ENCODE results near the gene ALX3. TPM values are rescaled to one million over a fixed set of nuclear protein-coding genes. Genes with fewer than 3 reads are reported as not detected.

ALX3 gene
- total RNA-seq, 1 donor from 2014 or later = not detected

GRCh38 chr1:110053552-110054428, 16.7 kb downstream of the ALX3 start:
- Mint-ChIP-seq H3K4me1 (ENCODE audit: low read depth) (peaks cover 41% of the 10 kb centered on the region), H3K27ac (ENCODE audit: unreplicated experiment) (peak overlapping the region; percentile 49), H3K4me3 (ENCODE audit: unreplicated experiment) (no peak overlapping the region), H3K27me3 (ENCODE audit: low read depth) (no peaks in the 10 kb centered on the region), H3K36me3 (ENCODE audit: low read depth) (peaks cover 37% of the 10 kb centered on the region), H3K9me3 (ENCODE audit: low read depth) (no peaks in the 10 kb centered on the region)
- DNase-seq (ENCODE audit: low spot score) = no peak
- peak; percentile 92 for TF ChIP-seq CTCF (IDR thresholded peaks at IDR 0.05)

- Mint-ChIP-seq H3K4me1 (ENCODE audit: low read depth) (peaks cover 31% of the 10 kb centered on the region), H3K27me3 (ENCODE audit: low read depth) (no peaks in the 10 kb centered on the region), H3K4me3 (ENCODE audit: unreplicated experiment) (no peak overlapping the region), H3K27ac (ENCODE audit: unreplicated experiment) (peak overlapping the region; percentile 5), H3K36me3 (ENCODE audit: low read depth) (peaks cover 38% of the 10 kb centered on the region), H3K9me3 (ENCODE audit: low read depth) (no peaks in the 10 kb centered on the region)
- TF ChIP-seq CTCF (IDR thresholded peaks at IDR 0.05) = no peak
- DNase-seq (ENCODE audit: low spot score) = no peak
Observed at GRCh38 chr1:110051262-110051648, 19.2 kb downstream of the ALX3 start.

- Mint-ChIP-seq H3K9me3 (ENCODE audit: low read depth) (no peaks in the 10 kb centered on the region), H3K27ac (ENCODE audit: unreplicated experiment) (no peak overlapping the region), H3K36me3 (ENCODE audit: low read depth) (peaks cover 38% of the 10 kb centered on the region), H3K4me1 (ENCODE audit: low read depth) (peaks cover 27% of the 10 kb centered on the region), H3K27me3 (ENCODE audit: low read depth) (no peaks in the 10 kb centered on the region), H3K4me3 (ENCODE audit: unreplicated experiment) (no peak overlapping the region)
- DNase-seq (ENCODE audit: low spot score) = no peak
- TF ChIP-seq CTCF (IDR thresholded peaks at IDR 0.05) = no peak
Observed at GRCh38 chr1:110050602-110051261, 19.7 kb downstream of the ALX3 start.

- Mint-ChIP-seq H3K36me3 (ENCODE audit: low read depth) (peaks cover 38% of the 10 kb centered on the region), H3K4me1 (ENCODE audit: low read depth) (peaks cover 20% of the 10 kb centered on the region), H3K9me3 (ENCODE audit: low read depth) (no peaks in the 10 kb centered on the region), H3K4me3 (ENCODE audit: unreplicated experiment) (no peak overlapping the region), H3K27ac (ENCODE audit: unreplicated experiment) (peak overlapping the region; percentile 54), H3K27me3 (ENCODE audit: low read depth) (no peaks in the 10 kb centered on the region)
- no peak for DNase-seq (ENCODE audit: low spot score)
- TF ChIP-seq CTCF (IDR thresholded peaks at IDR 0.05) = no peak
Observed at GRCh38 chr1:110049801-110050601, 20.5 kb downstream of the ALX3 start.
